SK-N-MC (cell line): Measurements from ENCODE around the gene EN2.

Source experiments
- EZH2 ChIP-seq: fragments of 200-600 bp; sonication (generic); IDR thresholded peaks from one replicate; pipeline ENCODE4 v1.6.1; 2017; ENCODE audit warnings: antibody characterized with exemption
- FOXP2 ChIP-seq: optimal IDR thresholded peaks from 2 replicates; pipeline ENCODE3; 2011; ENCODE audit warnings: mild to moderate bottlenecking, moderate library complexity; ENCODE audit not compliant: insufficient read depth; ENCODE audit errors: extremely low read length, control extremely low read depth
- POLR2AphosphoS5 ChIP-seq: IDR thresholded peaks from 2 replicates; pipeline ENCODE4 v1.6.1; 2012; ENCODE audit warnings: mild to moderate bottlenecking, low read depth, low read length, borderline replicate concordance

- TF ChIP-seq EZH2: no peak
- no peak for TF ChIP-seq POLR2AphosphoS5
- TF ChIP-seq FOXP2: no peak
Observed at GRCh38 chr7:155431711-155432110, 26.2 kb upstream of the EN2 start.
